Right ventricle myocardium inferior (tissue), 1 donor: ENCODE results near the gene EEFSEC. TPM values are rescaled to one million over a fixed set of nuclear protein-coding genes. Genes with fewer than 3 reads are reported as not detected.
A peak's percentile ranks its signal among the peaks of the same experiment; 100 is the strongest.

ENCODE experiments used
- ATAC-seq: fragments of 200-7000 bp; cut with Tn5 transposase; one replicate; pipeline ENCODE4 v1.9.1; 2020; ENCODE audit warnings: mild to moderate bottlenecking, moderate library complexity
- DNase-seq: peaks from one replicate; pipeline ENCODE4 v3.0.0; 2021; ENCODE audit errors: missing footprints
- intact Hi-C: fragments of 100-400 bp; cut with DNase I; formaldehyde crosslinking; loops from one replicate; pipeline ENCODE4 v1.11.0; 2022
- total RNA-seq: library from RNA; stranded (reverse); fragmentation: NEBNext Ultra II Directional; extraction: Animal tissue kit (Norgen Biotek cat#: 25700); gene quantifications from one replicate; pipeline ENCODE4 v1.2.1, GENCODE V29; 2021
- donor health status: DM: no; HTN: yes; CAD: no; lungs with severe emphysema.

The EEFSEC gene
- total RNA-seq, 1 donor from 2014 or later: 19.4 TPM

GRCh38 chr3:128229106-128229857 is 76.0 kb downstream of the EEFSEC start:
- intact Hi-C loops: loop anchor here (5.0 kb wide), 2 partner anchors 93 to 268 kb away; no protein-coding TSS in a partner anchor
- peak; percentile 25 for ATAC-seq
- no peak for DNase-seq

GRCh38 chr3:128231606-128232005 is 78.3 kb downstream of the EEFSEC start:
- DNase-seq: no peak
- ATAC-seq: no peak
- intact Hi-C loops: no loop called here

GRCh38 chr3:128232376-128233178 is 79.3 kb downstream of the EEFSEC start:
- ATAC-seq: no peak
- intact Hi-C loops: no loop called here
- DNase-seq: no peak

GRCh38 chr3:128235207-128235926 is 82.1 kb downstream of the EEFSEC start:
- DNase-seq: no peak
- ATAC-seq: peak; percentile 47
- intact Hi-C loops: loop anchor here (5.0 kb wide), 2 partner anchors 37 to 38 kb away; no protein-coding TSS in a partner anchor

GRCh38 chr3:128236657-128237056 is 83.4 kb downstream of the EEFSEC start:
- DNase-seq: no peak
- intact Hi-C loops: loop anchor here (5.0 kb wide), 2 partner anchors 36 to 39 kb away; no protein-coding TSS in a partner anchor
- peak; percentile 40 for ATAC-seq

- intact Hi-C loops: loop anchor here (5.0 kb wide), 2 partner anchors 35 to 40 kb away; no protein-coding TSS in a partner anchor
- ATAC-seq (no peak), DNase-seq (no peak)
These were observed 84.3 kb downstream of the EEFSEC start for GRCh38 chr3:128237348-128238183.

- DNase-seq: no peak
- ATAC-seq: no peak
- intact Hi-C loops: loop anchor here (5.0 kb wide), 2 partner anchors 34 to 41 kb away; no protein-coding TSS in a partner anchor
These were observed 84.9 kb downstream of the EEFSEC start for GRCh38 chr3:128238184-128238489.

GRCh38 chr3:128239304-128239703 is 86.0 kb downstream of the EEFSEC start:
- intact Hi-C loops: loop anchor here (5.0 kb wide), 2 partner anchors 33 to 42 kb away; no protein-coding TSS in a partner anchor

GRCh38 chr3:128240232-128240631 is 87.0 kb downstream of the EEFSEC start:
- ATAC-seq: no peak
- DNase-seq: no peak
- intact Hi-C loops: no loop called here

More at GRCh38 chr3:128239304-128239703, 86.0 kb downstream of the EEFSEC start:
- ATAC-seq (no peak), DNase-seq (no peak)

GRCh38 chr3:128241741-128242140 is 88.5 kb downstream of the EEFSEC start:
- intact Hi-C loops: no loop called here
- ATAC-seq: no peak
- DNase-seq: no peak

- intact Hi-C loops: no loop called here
These were observed 89.7 kb downstream of the EEFSEC start for GRCh38 chr3:128242818-128243601.

GRCh38 chr3:128243602-128244504 is 90.6 kb downstream of the EEFSEC start:
- DNase-seq (no peak), ATAC-seq (no peak)
- intact Hi-C loops: no loop called here

More at GRCh38 chr3:128242818-128243601, 89.7 kb downstream of the EEFSEC start:
- DNase-seq (no peak), ATAC-seq (no peak)

GRCh38 chr3:128245460-128245859 is 92.2 kb downstream of the EEFSEC start:
- ATAC-seq: no peak
- intact Hi-C loops: no loop called here

GRCh38 chr3:128247666-128248409 is 94.6 kb downstream of the EEFSEC start:
- intact Hi-C loops: no loop called here
- no peak for DNase-seq
- ATAC-seq: no peak

More at GRCh38 chr3:128245460-128245859, 92.2 kb downstream of the EEFSEC start:
- no peak for DNase-seq

- ATAC-seq: no peak
- DNase-seq: no peak
These were observed 98.8 kb downstream of the EEFSEC start for GRCh38 chr3:128252083-128252482.

GRCh38 chr3:128253150-128253549 is 99.9 kb downstream of the EEFSEC start:
- intact Hi-C loops: no loop called here
- ATAC-seq (peak; percentile 84), DNase-seq (no peak)

More at GRCh38 chr3:128252083-128252482, 98.8 kb downstream of the EEFSEC start:
- intact Hi-C loops: no loop called here
